NCI-H1105 treated with DMSO at 0.1 percent for 48 hours (cell line): ENCODE measurements around the gene PTGES3.
A peak's percentile ranks its signal among the peaks of the same experiment; 100 is the strongest.
"Not testable (repeated sequence)": the region's sequence is repeated elsewhere in the genome, so short reads cannot be mapped to it uniquely, and the experiment has no call there.

Experiments used
- DNase-seq: peaks from one replicate; lab custom pipeline; 2025; lab: John Stamatoyannopoulos, UW

The PTGES3 gene, protein sequence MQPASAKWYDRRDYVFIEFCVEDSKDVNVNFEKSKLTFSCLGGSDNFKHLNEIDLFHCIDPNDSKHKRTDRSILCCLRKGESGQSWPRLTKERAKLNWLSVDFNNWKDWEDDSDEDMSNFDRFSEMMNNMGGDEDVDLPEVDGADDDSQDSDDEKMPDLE

DNA sequence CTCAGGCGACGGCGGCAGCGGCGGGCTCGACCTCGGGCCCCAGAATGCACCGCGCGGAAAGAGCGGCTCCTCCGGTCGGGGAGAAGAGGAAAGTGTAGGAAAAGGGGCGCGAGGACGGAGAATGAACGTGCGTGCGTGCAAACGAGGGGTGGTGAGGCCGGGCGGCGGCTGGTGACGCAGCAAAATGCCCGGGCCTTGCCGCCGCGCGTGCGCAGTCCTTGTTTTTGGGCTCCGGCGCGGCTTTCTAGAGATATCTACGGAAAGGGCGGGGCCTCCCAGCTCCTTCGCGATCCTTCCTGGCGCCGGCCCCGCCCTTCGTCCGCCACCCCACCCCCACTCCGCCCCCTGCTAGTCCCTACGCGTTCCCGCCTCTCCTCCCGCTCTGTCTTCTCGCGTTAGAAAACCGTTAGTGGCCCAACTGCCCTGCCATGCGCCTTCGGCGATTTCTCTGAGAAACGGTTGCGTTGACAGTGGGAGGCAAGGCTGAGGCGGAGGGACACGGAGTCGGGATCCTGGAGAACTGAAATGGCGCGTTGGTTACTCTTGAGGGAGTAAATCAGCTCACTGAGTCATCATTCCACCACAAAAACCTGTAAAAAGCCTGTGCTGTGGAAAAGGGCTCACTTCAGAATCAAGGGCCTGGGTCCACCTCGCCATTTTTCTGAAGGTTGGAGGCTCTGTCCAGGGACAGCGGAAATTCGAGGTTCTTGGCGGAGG, at the start of gene PTGES3:
Gene PTGES3 (minus strand): TSS at position 156 of the 717 bp plus-strand sequence. CDS start 285 bp downstream, outside the sequence.
- peak; percentile 91 for DNase-seq

DNA sequence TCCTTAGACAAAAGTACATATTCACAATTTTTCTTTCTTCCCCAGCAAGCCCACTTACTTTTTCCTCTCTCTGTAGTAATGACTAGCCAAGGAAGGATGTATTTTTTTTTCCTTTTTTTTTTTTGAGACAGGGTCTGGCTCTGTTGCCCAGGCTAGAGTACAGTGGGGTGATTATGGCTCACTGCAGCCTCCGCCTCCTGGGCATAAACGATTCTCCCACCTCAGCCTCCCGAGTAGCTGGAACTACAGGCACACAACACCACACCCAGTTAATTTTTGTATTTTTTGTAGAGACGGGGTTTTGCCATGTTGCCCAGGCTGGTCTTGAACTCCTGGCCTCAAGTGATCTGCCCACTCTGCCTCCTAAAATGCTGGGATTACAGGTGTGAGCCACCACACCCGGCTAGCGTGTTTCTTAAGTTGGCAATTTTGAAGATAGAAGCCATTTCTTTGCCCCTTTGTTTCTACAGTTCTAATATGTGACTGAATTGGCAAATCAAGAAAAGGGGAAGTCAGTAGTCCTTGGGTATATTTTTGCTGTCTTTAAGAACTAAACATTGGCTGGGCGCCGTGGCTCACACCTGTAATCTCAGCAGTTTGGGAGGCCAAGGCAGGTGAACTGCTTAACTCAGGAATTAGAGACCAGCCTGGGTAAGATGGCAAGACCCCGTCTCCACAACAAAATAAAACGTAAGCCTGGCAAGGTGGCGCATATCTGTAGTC, 40.2 kb upstream of the PTGES3 start:
- no peak for DNase-seq

DNA sequence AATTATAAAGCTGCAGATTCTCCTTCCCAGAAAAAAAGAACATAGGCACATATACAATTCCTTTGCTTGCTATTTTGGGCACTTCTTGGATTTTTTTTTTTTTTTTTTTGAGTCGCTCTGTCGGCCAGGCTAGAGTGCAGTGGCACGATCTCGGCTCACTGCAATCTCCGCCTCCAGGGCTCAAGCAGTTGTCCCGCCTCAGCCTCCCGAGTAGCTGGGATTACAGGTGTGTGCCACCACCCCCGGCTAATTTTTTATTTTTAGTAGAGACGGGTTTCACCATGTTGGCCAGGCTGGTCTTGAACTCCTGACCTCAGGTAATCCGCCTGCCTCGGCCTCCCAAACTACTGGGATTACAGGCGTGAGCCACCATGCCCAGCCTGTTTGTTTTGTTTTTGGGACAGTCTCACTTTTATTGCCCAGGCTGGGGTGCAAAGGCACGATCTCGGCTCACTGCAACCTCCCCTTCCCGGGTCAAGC, 38.2 kb upstream of the PTGES3 start:
- not testable (repeated sequence) for DNase-seq

GRCh38 chr12:56725723-56726102, 37.6 kb upstream of the PTGES3 start:
- DNase-seq, result no peak

GRCh38 chr12:56724972-56725722, 37.1 kb upstream of the PTGES3 start, which contains the start of gene NACA:
TSS of gene NACA (minus strand) at chr12:56725299. CDS start at chr12:56724521, 778 bp downstream.
- peak; percentile 92 for DNase-seq

DNA sequence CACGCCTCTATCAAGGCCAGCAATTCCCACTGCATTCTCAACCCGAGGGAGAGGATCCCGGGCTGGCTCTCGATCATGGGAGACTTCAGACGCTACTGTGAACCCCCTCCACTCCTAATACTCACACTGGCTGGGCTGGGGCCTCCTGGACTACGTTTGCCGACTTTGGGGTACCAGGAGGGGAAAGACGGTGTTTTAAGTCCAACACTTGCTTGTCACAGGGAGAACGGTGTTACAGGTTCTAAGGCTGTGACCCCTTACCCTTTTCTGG, 36.6 kb upstream of the PTGES3 start:
- DNase-seq, result no peak

GRCh38 chr12:56723889-56724700, 36.0 kb upstream of the PTGES3 start:
- no peak for DNase-seq

DNA sequence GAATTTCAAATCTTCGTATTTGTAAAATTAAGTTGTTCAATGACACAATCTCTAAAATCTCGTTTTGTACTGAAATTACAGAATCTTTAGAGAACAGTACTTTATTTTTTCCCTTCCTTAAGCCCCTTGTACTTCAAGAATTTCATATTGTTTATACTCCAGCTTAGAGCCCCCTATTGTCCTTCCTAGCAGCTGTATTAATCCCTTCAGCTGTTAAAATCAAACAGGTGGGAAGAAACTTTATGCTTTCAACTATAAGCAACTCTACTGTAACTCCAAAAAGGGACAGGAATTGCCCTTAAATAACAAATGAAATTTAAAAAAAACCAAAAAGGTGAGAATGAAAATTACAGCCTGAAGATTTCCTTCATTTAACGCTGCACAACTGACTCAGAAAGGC, 35.3 kb upstream of the PTGES3 start:
- no peak for DNase-seq

- no peak for DNase-seq
These were observed 34.7 kb upstream of the PTGES3 start for GRCh38 chr12:56722832-56723231.

GRCh38 chr12:56721721-56722120, 33.6 kb upstream of the PTGES3 start:
- no peak for DNase-seq

GRCh38 chr12:56721216-56721615, 33.1 kb upstream of the PTGES3 start:
- no peak for DNase-seq

DNA sequence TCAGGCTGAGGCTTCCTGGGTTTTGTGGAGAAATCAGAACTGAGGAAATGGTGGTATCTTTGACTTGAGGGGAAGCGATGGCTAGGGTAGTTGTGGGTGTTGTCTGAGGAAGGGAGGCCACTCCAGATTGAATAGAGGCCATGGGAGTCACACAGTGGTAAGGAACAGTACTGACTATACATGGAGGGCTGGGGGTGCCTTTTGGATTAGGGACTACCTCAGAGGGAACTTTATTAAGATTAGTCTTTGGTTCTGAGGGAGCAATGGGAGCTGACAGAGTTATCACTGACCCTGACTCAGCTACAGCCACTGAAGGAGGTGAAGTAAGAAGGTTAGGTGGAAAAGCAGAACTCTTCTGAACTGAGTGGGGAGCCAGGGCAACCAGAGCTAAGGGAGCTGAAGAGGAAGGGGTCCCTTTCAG, 32.7 kb upstream of the PTGES3 start:
- DNase-seq, result no peak

DNA sequence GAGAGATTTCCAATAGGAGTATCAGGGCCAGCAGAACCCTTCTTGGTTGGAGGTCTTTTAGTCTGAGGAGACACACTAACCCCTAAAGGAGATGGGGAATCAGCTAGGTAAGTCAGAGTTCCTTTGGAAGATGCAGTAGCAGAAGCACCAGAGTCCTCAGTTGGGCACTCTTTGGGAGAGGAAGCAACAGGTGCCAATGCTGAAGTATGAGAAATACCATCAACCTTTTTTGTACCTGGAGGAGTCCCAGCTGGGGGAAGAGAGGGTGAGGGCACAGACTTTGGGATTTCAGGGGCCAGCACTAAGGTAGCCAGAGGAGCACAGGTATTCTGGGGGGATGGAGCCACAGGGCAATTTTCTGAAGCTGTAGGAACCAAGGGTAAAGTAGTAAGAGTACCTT, 31.0 kb upstream of the PTGES3 start:
- DNase-seq, result no peak

- DNase-seq, result no peak
These were observed 30.6 kb upstream of the PTGES3 start for GRCh38 chr12:56718636-56719035.

GRCh38 chr12:56718149-56718548, 30.1 kb upstream of the PTGES3 start:
- DNase-seq, result no peak

GRCh38 chr12:56716933-56717880, 29.1 kb upstream of the PTGES3 start:
- no peak for DNase-seq

DNA sequence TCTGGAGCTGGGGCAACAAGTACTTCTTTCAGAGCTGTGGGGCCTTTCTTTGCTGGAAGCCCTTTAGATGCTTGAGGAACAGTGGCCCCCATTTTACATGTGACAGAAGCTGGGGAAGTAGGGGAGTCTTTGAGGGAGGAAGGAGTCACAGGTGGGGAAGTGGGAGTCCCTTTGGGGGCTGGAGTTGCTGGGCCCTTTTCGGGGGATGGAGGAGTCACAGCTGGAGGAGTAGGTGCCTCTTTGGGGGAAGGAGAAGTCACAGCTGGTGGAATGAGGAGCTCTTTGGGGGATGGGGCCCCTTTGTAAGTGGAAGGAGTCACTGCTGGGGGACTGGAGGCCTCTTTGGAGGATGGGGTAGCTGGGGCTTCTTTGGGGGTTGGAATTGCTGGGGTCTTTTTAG, 28.4 kb upstream of the PTGES3 start:
- no peak for DNase-seq

DNA sequence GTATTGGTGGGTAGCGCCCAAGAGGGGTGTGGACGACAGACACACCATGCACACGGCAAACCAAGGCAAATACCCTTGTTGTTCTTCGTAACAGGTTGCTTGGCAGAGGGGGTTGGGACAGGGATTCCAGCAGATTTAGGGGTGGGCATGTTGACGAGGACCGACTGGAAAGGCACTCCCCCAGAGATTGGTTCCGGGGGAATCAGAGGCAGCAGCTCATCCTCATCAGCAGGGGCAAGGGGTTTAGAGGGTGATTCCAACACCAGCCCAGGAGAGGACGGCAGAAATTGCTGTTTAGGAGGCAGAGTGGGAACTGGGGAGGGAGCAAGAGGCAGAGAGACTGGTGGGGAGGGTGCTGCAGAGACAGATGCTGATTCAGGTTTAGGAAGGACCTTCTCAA, 27.7 kb upstream of the PTGES3 start:
- DNase-seq, result no peak

GRCh38 chr12:56714431-56714929, 26.4 kb upstream of the PTGES3 start:
- DNase-seq, result no peak

- no peak for DNase-seq
These were observed 25.3 kb upstream of the PTGES3 start for GRCh38 chr12:56713345-56713744.
